Stimulated activated CD8-positive, alpha-beta memory T cell treated with anti-CD3 and anti-CD28 coated beads, Interleukin-7, amount 100 ng/mL, for 24 hours (primary cell): ENCODE measurements around the gene BUD31.
A peak's percentile ranks its signal among the peaks of the same experiment; 100 is the strongest.

Source experiments
- DNase-seq: peaks from one replicate; pipeline ENCODE4 v3.0.0-alpha.2; 2020; ENCODE audit warnings: low read depth

The BUD31 gene

DNA sequence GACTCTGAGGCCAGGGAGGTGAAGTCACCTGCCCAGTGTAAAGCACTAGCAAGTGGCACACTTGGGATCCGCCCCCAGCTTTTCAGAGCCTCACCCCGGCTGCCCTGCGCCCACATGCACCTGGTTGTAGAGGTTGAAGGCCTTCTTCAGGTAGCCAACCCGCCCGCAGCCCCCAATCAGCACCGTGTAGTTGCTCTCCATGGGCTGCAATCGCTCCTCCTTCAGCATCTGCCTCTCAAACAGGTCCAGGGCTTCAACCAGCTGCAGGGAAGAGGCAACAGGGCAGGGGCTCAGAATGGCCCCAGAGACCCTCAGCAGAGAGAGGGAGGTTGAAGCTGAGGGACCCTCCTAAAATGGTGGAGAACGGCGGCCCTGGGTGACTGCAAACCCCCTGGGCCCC lies 24.4 kb downstream of the BUD31 start:
- no peak for DNase-seq

- no peak for DNase-seq
Measured at GRCh38 chr7:99437946-99438572, 29.3 kb downstream of the BUD31 start.

DNA sequence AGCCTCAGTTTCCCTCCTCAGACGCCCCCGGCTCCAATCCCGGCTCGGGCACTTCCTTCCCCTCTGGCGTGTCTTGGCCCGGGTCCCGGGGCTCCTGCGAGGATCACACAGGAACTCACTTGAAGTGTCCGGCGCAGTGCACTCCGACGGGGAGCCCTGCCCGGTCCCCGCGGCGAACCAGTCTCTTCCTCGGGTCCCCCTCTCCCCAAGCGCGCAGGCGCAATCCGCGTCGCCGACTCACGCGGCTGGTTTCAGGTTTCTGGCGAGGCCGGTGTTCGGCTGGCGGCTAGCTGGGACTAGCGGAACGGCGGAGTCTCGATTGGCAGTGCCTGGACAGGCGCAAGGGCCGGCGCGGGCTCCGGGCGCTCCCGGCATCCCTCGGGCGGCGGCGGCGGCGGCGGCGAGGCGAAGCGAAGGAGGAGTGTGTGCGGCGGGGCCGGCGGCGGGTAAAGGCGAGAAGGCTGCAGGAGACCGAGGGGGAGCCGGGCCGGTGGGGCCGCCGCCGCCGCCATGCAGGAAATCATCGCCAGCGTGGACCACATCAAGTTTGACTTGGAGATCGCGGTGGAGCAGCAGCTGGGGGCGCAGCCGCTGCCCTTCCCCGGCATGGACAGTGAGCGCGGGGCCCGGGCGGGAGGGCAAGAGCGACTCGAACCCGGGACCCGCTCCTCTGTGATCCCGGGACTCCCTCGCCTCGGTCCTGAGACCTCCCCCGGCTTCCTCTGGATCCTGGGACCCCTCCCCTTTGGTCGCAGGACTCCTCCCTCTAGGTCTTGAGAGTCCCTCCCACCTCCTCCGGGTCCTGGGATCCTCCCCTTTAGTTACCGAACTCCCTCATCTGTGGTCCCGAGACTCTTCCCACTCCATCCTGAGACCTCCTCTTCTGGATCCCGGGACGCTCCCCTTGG lies 30.1 kb downstream of the BUD31 start, which contains the start of the genes CPSF4 and PTCD1:
Gene CPSF4 (plus strand): TSS at position 371 of the 908 bp plus-strand sequence. CDS start 140 bp downstream, at position 511.
Gene PTCD1 (minus strand): TSS at position 226 of the 908 bp plus-strand sequence. CDS start 3,556 bp downstream, outside the sequence.
- DNase-seq, result peak; percentile 84

GRCh38 chr7:99440195-99440594 lies 31.4 kb downstream of the BUD31 start:
- DNase-seq, result no peak

GRCh38 chr7:99446096-99446495 lies 37.3 kb downstream of the BUD31 start:
- no peak for DNase-seq

- DNase-seq, result no peak
Measured at GRCh38 chr7:99447943-99448342, 39.2 kb downstream of the BUD31 start.

GRCh38 chr7:99448855-99449254 lies 40.1 kb downstream of the BUD31 start:
- no peak for DNase-seq

DNA sequence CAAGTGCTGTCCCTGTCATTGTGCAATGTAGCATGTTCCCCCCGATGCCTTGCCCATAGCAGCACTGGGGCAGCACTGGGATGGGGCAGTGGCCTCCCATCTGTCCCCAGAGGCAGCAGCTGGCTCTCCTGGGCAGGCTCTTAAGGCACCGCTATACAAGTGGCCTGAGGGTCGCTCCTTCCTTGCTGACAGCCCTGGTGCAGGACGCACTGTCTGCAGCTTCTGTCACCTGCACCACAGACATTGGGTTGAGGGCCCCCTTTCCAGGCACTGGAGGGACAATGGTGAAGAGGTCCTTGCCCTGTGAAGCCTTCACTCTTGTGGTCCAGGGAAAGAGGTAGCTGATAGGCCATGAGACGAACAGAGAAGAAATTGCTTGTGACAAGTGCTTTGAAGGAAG lies 40.6 kb downstream of the BUD31 start:
- DNase-seq, result no peak

GRCh38 chr7:99451936-99452335 lies 43.2 kb downstream of the BUD31 start:
- no peak for DNase-seq

DNA sequence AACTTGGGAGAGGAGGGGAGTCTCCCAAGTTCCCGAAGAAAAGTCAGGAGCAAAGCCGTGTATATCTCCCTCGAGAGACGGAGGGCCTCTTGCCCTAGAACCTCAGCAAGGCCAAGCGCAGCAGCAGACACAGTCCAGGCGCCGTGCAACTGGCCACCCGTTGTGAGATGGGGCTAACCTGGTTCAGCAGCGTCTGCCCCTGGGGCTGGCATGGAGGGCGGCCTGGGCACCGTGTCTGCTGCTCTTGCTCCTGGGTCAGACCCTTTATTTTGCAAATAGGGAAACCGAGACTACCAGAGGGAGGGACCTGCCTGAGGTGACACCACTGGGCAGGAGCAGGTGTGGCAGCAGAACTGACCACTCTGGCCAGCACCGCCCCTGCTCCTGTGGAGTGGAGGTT lies 43.8 kb downstream of the BUD31 start:
- no peak for DNase-seq

GRCh38 chr7:99453105-99453504 lies 44.3 kb downstream of the BUD31 start:
- no peak for DNase-seq

- DNase-seq, result no peak
Measured at GRCh38 chr7:99455874-99456273, 47.1 kb downstream of the BUD31 start.

- DNase-seq, result no peak
Measured at GRCh38 chr7:99456288-99456687, 47.5 kb downstream of the BUD31 start.

DNA sequence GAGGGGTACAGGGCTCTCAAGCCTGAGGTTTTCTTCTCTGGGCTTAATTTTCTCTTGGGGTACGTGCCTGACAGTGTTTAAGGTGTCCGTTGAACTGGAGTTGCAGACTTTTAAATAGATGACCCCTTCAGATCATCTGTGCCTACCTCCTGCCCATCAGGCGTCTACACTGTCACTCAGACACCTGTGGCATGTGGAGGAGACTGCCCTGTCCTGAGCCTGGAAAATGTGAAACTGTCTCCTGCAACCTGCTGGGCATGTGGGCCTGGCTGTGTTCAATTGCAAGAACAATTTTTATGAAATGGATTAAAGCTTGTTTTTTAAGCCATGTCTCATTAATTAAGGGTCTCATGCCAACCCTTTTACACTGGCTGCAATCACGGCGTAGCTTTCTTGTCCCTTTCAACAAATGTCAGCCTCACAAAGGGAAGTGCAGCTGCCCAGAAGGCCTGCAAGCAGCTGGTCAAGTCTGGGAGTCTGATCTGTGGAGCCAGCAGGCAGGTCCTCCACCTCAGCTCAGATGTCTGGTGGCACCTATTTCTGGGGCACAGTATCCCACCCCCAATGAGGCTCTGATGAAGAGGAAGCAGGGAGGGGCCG lies 48.4 kb downstream of the BUD31 start:
- no peak for DNase-seq

DNA sequence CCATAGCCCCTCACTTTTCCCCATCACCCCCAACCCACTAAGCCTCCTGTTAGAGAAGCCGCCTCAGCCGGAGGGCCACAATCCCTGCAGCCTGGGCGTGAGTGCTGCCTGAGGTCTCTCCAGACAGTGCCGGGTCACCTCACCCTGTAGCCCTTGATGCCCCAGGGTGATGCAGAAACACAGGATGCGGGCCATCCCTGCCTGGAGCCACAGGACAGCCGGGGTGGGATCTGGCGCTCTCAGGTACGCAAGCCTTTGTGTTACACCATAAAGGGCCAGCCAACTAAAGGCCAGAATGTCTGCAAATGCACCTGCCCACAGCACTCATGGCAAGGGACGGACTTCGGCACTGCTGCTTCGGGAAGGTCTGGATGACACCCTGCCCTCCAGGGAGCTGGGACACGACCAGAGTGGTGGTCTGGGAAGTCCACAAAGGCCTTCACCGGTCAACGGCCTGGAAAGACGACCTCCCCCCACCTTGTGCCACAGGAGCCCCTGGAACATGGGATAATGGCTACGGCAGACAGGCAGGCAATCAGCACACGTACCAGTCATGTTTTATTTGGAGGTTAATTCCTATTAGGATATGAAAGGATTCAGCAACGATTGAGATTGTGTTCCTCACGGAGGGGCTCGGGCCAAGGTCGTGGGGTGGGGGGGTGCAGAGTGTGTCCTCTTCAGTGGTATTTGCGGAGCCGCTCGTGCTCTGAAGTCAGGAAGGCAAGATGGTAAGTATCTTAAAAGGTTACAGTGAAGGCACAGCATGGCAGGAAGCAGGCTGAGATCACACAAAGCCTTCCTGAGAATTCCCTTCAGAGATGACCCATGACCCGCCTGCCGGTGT lies 49.1 kb downstream of the BUD31 start:
- DNase-seq, result no peak

DNA sequence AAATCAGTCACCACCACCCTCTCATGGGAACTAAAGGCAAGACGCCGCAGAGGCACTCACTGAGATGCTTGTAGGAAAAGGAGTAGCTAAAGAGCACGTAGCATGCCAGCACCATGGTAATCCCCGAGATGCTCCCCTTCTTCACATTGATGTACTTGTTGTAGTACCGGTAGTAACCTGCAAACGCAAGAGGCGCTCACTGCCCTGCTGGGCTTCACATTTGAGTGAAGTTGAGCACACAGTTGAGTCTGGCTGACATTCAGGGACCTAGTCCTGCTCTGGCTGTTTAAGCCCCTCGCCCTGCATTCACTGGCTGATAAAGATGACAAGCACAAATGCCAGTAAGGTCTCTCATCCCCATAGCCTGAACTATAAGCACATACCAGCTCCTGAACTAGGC lies 50.3 kb downstream of the BUD31 start:
- DNase-seq, result no peak

- DNase-seq, result no peak
Measured at GRCh38 chr7:99460651-99461050, 51.9 kb downstream of the BUD31 start.

GRCh38 chr7:99461221-99461620 lies 52.5 kb downstream of the BUD31 start:
- DNase-seq, result no peak

DNA sequence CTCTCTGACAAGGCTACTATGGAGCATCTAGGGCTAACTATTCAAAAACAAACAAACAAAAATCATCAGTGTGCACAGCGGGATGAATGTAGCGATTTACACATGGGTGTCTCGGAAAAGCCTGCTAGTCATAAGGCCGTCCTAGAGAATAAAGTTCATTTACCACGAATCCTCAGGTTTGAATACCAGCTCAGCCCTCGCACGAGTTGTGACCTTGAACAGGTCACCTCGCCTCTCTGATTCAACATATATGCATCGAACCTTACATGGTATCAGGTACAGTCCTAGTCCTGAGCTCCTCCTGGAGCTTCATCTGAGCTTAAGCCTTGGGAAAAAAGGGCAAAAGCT lies 56.6 kb downstream of the BUD31 start:
- no peak for DNase-seq

GRCh38 chr7:99468336-99468918 lies 59.7 kb downstream of the BUD31 start:
- no peak for DNase-seq
